K562 (cell line): ENCODE measurements around the gene EIF4G2. TPM values are rescaled to one million over a fixed set of nuclear protein-coding genes. Genes with fewer than 3 reads are reported as not detected.

Source experiments
- BACH1 ChIP-seq: fragments of 200-800 bp; sonication (Bioruptor generic); IDR thresholded peaks from 2 replicates; pipeline ENCODE4 v1.6.1; 2016; ENCODE audit warnings: missing genetic modification characterization, missing compliant biosample characterization
- CBX2 ChIP-seq: fragments of 200-600 bp; sonication (generic); IDR thresholded peaks from one replicate; pipeline ENCODE4 v1.6.1; 2012; ENCODE audit warnings: mild to moderate bottlenecking, low read length, inconsistent platforms; ENCODE audit not compliant: insufficient read depth, poor library complexity, severe bottlenecking
- CHD2 ChIP-seq: IDR thresholded peaks from 2 replicates; pipeline ENCODE4 v1.6.1; 2011; ENCODE audit warnings: low read depth, low read length
- CSDE1 ChIP-seq, 2 experiments: fragments of 450-650 bp; IDR thresholded peaks; 2 replicates each; pipeline ENCODE4 v1.6.1; 2016; ENCODE audit warnings: mild to moderate bottlenecking in 1 of 2
- HDAC8 ChIP-seq: fragments of 450-650 bp; IDR thresholded peaks from 2 replicates; pipeline ENCODE4 v1.6.1; 2016; ENCODE audit warnings: mild to moderate bottlenecking, missing genetic modification characterization, moderate library complexity, missing compliant biosample characterization
- MAFG ChIP-seq: fragments of 450-650 bp; conservative IDR thresholded peaks from 2 replicates; pipeline ENCODE4 v1.6.1; 2016; ENCODE audit warnings: missing genetic modification characterization, missing compliant biosample characterization
- MCM2 ChIP-seq: fragments of 450-650 bp; IDR thresholded peaks from 2 replicates; pipeline ENCODE4 v1.6.1; 2017; ENCODE audit warnings: low read depth, mild to moderate bottlenecking
- MTF1 ChIP-seq: fragments of 250-450 bp; sonication (Bioruptor Pico); IDR thresholded peaks from 2 replicates; pipeline ENCODE4 v1.9.0; 2021; ENCODE audit warnings: moderate library complexity, mild to moderate bottlenecking, inconsistent platforms, borderline replicate concordance
- NBN ChIP-seq: fragments of 450-650 bp; IDR thresholded peaks from 2 replicates; pipeline ENCODE4 v1.6.1; 2016; ENCODE audit warnings: low read depth, mild to moderate bottlenecking
- NCOA6 ChIP-seq: fragments of 450-650 bp; IDR thresholded peaks from 2 replicates; pipeline ENCODE4 v1.6.1; 2017; ENCODE audit warnings: mild to moderate bottlenecking
- NFYB ChIP-seq: IDR thresholded peaks from 2 replicates; pipeline ENCODE4 v1.6.1; 2011; ENCODE audit warnings: mild to moderate bottlenecking, moderate library complexity; ENCODE audit not compliant: insufficient read length; ENCODE audit errors: extremely low read depth
- PCBP1 ChIP-seq: fragments of 200-400 bp; formaldehyde crosslinking; IDR thresholded peaks from 2 replicates; pipeline ENCODE4 v1.6.1; 2018; ENCODE audit warnings: mild to moderate bottlenecking, low read depth, low read length; ENCODE audit not compliant: poor library complexity, severe bottlenecking
- RAD51 ChIP-seq: fragments of 450-650 bp; IDR thresholded peaks from 2 replicates; pipeline ENCODE4 v1.7.1; 2016; ENCODE audit warnings: low read depth, mild to moderate bottlenecking, borderline replicate concordance
- RB1 ChIP-seq: fragments of 450-650 bp; IDR thresholded peaks from 2 replicates; pipeline ENCODE4 v1.6.1; 2017; ENCODE audit warnings: low read depth, mild to moderate bottlenecking
- SUPT5H ChIP-seq: fragments of 450-650 bp; IDR thresholded peaks from 2 replicates; pipeline ENCODE4 v1.6.1; 2016
- TCF3 ChIP-seq: sonication (generic); formaldehyde crosslinking; IDR thresholded peaks from 2 replicates; pipeline ENCODE4 v1.4.0; 2020; ENCODE audit warnings: mild to moderate bottlenecking, missing genetic modification reagents
- THRAP3 ChIP-seq: fragments of 450-650 bp; IDR thresholded peaks from 2 replicates; pipeline ENCODE4 v1.6.1; 2016; ENCODE audit warnings: mild to moderate bottlenecking, inconsistent platforms, borderline replicate concordance
- TRIM24 ChIP-seq, 2 experiments: fragments of 450-650 bp; IDR thresholded peaks; 2 replicates each; pipeline ENCODE4 v1.6.1; 2016
- ZBTB17 ChIP-seq: fragments of 450-650 bp; formaldehyde crosslinking; IDR thresholded peaks from 2 replicates; pipeline ENCODE4 v1.4.0; 2020; ENCODE audit warnings: mild to moderate bottlenecking
- ZFX ChIP-seq: sonication (generic); formaldehyde crosslinking; IDR thresholded peaks from 2 replicates; pipeline ENCODE4 v1.8.0; 2022; ENCODE audit warnings: mild to moderate bottlenecking, missing genetic modification reagents, moderate library complexity
- ZNF407 ChIP-seq: fragments of 450-650 bp; IDR thresholded peaks from 2 replicates; pipeline ENCODE4 v1.6.1; 2016; ENCODE audit warnings: low read depth
- ZNF707 ChIP-seq: fragments of 250-450 bp; sonication (Bioruptor Pico); conservative IDR thresholded peaks from 2 replicates; pipeline ENCODE4 v1.8.0; 2022; ENCODE audit warnings: inconsistent platforms, mild to moderate bottlenecking, moderate library complexity
- ZNF764 ChIP-seq: fragments of 250-450 bp; sonication (Bioruptor Pico); IDR thresholded peaks from 2 replicates; pipeline ENCODE4 v1.4.0; 2020; ENCODE audit warnings: low read depth, mild to moderate bottlenecking, moderate library complexity
- ZSCAN29 ChIP-seq: fragments of 450-650 bp; IDR thresholded peaks from 2 replicates; pipeline ENCODE4 v1.6.1; 2017
- polyA plus RNA-seq, 8 experiments: library from polyadenylated mRNA; depleted of rRNA in 4 of 8; stranded (reverse) in 5 of 8; unstranded in 3 of 8; fragments of >200 nt; fragmentation: Nextera tagmentation in 2 of 8; fragmentation: Illumina TruSeq in 1 of 8; extraction: Ambion mirVana in 2 of 8; extraction: Trizol in 1 of 8; gene quantifications; 2 replicates each; pipeline versions ENCODE4 v1.2.1 to v1.2.3, GENCODE V29; 2011 to 2014; ENCODE audit warnings: inconsistent platforms in 1 of 8, missing spikeins in 1 of 8
- total RNA-seq, 7 experiments: library from RNA; depleted of rRNA in 6 of 7; stranded (reverse); fragments of >200 nt in 6 of 7; fragmentation: Illumina TruSeq in 2 of 7; extraction: Trizol in 2 of 7; gene quantifications; 2 replicates each; pipeline versions ENCODE4 v1.2.1 to v1.2.3, GENCODE V29; 2011 to 2021; ENCODE audit warnings: low replicate concordance in 1 of 7

Gene EIF4G2
- total and polyA plus RNA-seq, 9 of the 15 experiments (the other 6 are each of a cell fraction or from before 2014, with no cell fraction given): 206 to 790 (median 646) TPM

GRCh38 chr11:10807493-10808234 lies 1.1 kb downstream of the EIF4G2 start (continued):
- TF ChIP-seq ZNF407 (no peak), RAD51 (no peak), TRIM24 (IDR thresholded peaks at IDR 0.05) (no peak), MTF1 (no peak), ZFX (CRISPR knock-in tag) (no peak), ZSCAN29 (no peak), CBX2 (no peak), CHD2 (peak; percentile 63; the same call in 1 of the 2 replicates), RB1 (no peak), THRAP3 (no peak), CSDE1 (IDR thresholded peaks at IDR 0.05) (no peak), SUPT5H (no peak), TCF3 (CRISPR knock-in tag) (no peak), NBN (no peak), ZNF764 (CRISPR knock-in tag) (no peak), NFYB (no peak), MCM2 (no peak), HDAC8 (tag) (no peak), ZNF707 (CRISPR knock-in tag) (no peak), PCBP1 (peak; percentile 58), NCOA6 (no peak), ZBTB17 (no peak; the same call in 1 of the 2 replicates), MAFG (tag) (no peak), BACH1 (no peak; the same call in 1 of the 2 replicates)
